ENCODE results near the gene LBHD2.
"Not testable (repeated sequence)": the region's sequence is repeated elsewhere in the genome, so short reads cannot be mapped to it uniquely, and the experiment has no call there.

GRCh38 chr14:103047453-103047852 lies 36.6 kb upstream of the LBHD2 start:
- TF ChIP-seq, protein P1, sequence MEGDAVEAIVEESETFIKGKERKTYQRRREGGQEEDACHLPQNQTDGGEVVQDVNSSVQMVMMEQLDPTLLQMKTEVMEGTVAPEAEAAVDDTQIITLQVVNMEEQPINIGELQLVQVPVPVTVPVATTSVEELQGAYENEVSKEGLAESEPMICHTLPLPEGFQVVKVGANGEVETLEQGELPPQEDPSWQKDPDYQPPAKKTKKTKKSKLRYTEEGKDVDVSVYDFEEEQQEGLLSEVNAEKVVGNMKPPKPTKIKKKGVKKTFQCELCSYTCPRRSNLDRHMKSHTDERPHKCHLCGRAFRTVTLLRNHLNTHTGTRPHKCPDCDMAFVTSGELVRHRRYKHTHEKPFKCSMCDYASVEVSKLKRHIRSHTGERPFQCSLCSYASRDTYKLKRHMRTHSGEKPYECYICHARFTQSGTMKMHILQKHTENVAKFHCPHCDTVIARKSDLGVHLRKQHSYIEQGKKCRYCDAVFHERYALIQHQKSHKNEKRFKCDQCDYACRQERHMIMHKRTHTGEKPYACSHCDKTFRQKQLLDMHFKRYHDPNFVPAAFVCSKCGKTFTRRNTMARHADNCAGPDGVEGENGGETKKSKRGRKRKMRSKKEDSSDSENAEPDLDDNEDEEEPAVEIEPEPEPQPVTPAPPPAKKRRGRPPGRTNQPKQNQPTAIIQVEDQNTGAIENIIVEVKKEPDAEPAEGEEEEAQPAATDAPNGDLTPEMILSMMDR (conservative IDR thresholded peaks at IDR 0.05; ENCODE audit: low read depth in 2 of 2): not testable (repeated sequence)
- not testable (repeated sequence) for TF ChIP-seq POLR2AphosphoS5 (IDR thresholded peaks at IDR 0.05; ENCODE audit: low read depth); EZH2 (IDR thresholded peaks at IDR 0.05; ENCODE audit: low read depth, unreplicated experiment); EZH2phosphoT487 (IDR thresholded peaks at IDR 0.05; ENCODE audit: unreplicated experiment); ETS1 (IDR thresholded peaks at IDR 0.05); CREB1 (CRISPR knock-in tag; IDR thresholded peaks at IDR 0.05; ENCODE audit: low read depth); ZNF331 (CRISPR knock-in tag; IDR thresholded peaks at IDR 0.05; ENCODE audit: low read depth); STAT1 (IDR thresholded peaks at IDR 0.05; ENCODE audit: unreplicated experiment); JUNB (IDR thresholded peaks at IDR 0.05; ENCODE audit: unreplicated experiment); ZNF462 (CRISPR knock-in tag; IDR thresholded peaks at IDR 0.05); ZNF114 (CRISPR knock-in tag; IDR thresholded peaks at IDR 0.05)
- TF ChIP-seq, protein P2, sequence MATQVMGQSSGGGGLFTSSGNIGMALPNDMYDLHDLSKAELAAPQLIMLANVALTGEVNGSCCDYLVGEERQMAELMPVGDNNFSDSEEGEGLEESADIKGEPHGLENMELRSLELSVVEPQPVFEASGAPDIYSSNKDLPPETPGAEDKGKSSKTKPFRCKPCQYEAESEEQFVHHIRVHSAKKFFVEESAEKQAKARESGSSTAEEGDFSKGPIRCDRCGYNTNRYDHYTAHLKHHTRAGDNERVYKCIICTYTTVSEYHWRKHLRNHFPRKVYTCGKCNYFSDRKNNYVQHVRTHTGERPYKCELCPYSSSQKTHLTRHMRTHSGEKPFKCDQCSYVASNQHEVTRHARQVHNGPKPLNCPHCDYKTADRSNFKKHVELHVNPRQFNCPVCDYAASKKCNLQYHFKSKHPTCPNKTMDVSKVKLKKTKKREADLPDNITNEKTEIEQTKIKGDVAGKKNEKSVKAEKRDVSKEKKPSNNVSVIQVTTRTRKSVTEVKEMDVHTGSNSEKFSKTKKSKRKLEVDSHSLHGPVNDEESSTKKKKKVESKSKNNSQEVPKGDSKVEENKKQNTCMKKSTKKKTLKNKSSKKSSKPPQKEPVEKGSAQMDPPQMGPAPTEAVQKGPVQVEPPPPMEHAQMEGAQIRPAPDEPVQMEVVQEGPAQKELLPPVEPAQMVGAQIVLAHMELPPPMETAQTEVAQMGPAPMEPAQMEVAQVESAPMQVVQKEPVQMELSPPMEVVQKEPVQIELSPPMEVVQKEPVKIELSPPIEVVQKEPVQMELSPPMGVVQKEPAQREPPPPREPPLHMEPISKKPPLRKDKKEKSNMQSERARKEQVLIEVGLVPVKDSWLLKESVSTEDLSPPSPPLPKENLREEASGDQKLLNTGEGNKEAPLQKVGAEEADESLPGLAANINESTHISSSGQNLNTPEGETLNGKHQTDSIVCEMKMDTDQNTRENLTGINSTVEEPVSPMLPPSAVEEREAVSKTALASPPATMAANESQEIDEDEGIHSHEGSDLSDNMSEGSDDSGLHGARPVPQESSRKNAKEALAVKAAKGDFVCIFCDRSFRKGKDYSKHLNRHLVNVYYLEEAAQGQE (IDR thresholded peaks at IDR 0.05; ENCODE audit: unreplicated experiment): not testable (repeated sequence)

All from GM23338 (cell line).